Caco-2 (cell line): ENCODE results near the gene GLDC. TPM values are rescaled to one million over a fixed set of nuclear protein-coding genes. Genes with fewer than 3 reads are reported as not detected.

Experiments
- BruUV-seq: library from RNA; stranded (reverse); fragments of 400-500 nt; replicated peaks from 2 replicates; lab custom pipeline; 2021; lab: Mats Ljungman, UMichigan
- CTCF ChIA-PET: fragments of 300-600 bp; sonication (Branson Sonifier 250); formaldehyde crosslinking; loops from one replicate; lab custom pipeline; 2022; ENCODE audit warnings: antibody characterized with exemption; lab: Charles Lee
- POLR2A ChIA-PET: fragments of 300-600 bp; sonication (Branson Sonifier 250); formaldehyde crosslinking; loops from one replicate; lab custom pipeline; 2022; ENCODE audit warnings: antibody characterized with exemption; lab: Charles Lee
- DNase-seq, 2 experiments: peaks; one replicate each; pipeline versions ENCODE4 v3.0.0 to v3.0.0-alpha.2; 2020 to 2022
- H3K27me3 ChIP-seq: replicated peaks from 2 replicates; pipeline ENCODE4 v1.6.0; 2011; ENCODE audit warnings: low read length; ENCODE audit not compliant: control insufficient read depth, insufficient read depth
- H3K36me3 ChIP-seq: 2 replicates; pipeline ENCODE4 v1.5.1; 2011; ENCODE audit warnings: low read length; ENCODE audit not compliant: control insufficient read depth, insufficient read depth
- H3K4me1 ChIP-seq: fragments of 250-450 bp; sonication (Bioruptor Pico); 2 replicates; pipeline ENCODE4 v1.5.1; 2020; ENCODE audit warnings: mild to moderate bottlenecking
- H3K4me3 ChIP-seq: 2 replicates; pipeline ENCODE4 v1.5.1; 2011; ENCODE audit warnings: low read depth, mild to moderate bottlenecking, control low read depth, low read length
- H3K9me3 ChIP-seq: fragments of 250-450 bp; sonication (Bioruptor Pico); 2 replicates; pipeline ENCODE4 v1.5.1; 2020; ENCODE audit warnings: mild to moderate bottlenecking, moderate library complexity
- H3K27ac Mint-ChIP-seq: one replicate; pipeline ENCODE4 v1.8.0; 2022; ENCODE audit warnings: mixed read lengths; ENCODE audit not compliant: unreplicated experiment
- H3K27me3 Mint-ChIP-seq: one replicate; pipeline ENCODE4 v1.8.0; 2022; ENCODE audit warnings: mixed read lengths; ENCODE audit not compliant: insufficient read depth, unreplicated experiment
- H3K36me3 Mint-ChIP-seq: one replicate; pipeline ENCODE4 v1.8.0; 2022; ENCODE audit warnings: mild to moderate bottlenecking, mixed read lengths; ENCODE audit not compliant: insufficient read depth, unreplicated experiment
- H3K4me1 Mint-ChIP-seq: one replicate; pipeline ENCODE4 v1.8.0; 2022; ENCODE audit warnings: low read depth, mixed read lengths; ENCODE audit not compliant: unreplicated experiment
- H3K4me3 Mint-ChIP-seq: one replicate; pipeline ENCODE4 v1.8.0; 2022; ENCODE audit warnings: mild to moderate bottlenecking, moderate library complexity, mixed read lengths; ENCODE audit not compliant: unreplicated experiment
- H3K9me3 Mint-ChIP-seq: one replicate; pipeline ENCODE4 v1.8.0; 2022; ENCODE audit warnings: mixed read lengths; ENCODE audit not compliant: unreplicated experiment
- intact Hi-C: fragments of 100-400 bp; cut with micrococcal nuclease; formaldehyde crosslinking; loops from one replicate; pipeline ENCODE4 v1.10.0; 2022; ENCODE audit not compliant: unreplicated experiment
- total RNA-seq: library from RNA; stranded (reverse); gene quantifications from 2 replicates; pipeline ENCODE4 v1.2.3, GENCODE V29; 2022
- TF ChIP-seq, protein P1 (sequence below), 2 experiments: fragments of 200-600 bp in 1 of 2; IDR thresholded peaks; 1 replicate in 1 of 2; 2 replicates in 1 of 2; pipeline versions ENCODE4 v1.5.1 to v1.8.0; 2011 to 2022; ENCODE audit warnings: antibody characterized with exemption in 1 of 2, control low read depth in 1 of 2, inconsistent platforms in 1 of 2, low read depth in 1 of 2, low read length in 1 of 2, mild to moderate bottlenecking in 1 of 2, moderate library complexity in 1 of 2; ENCODE audit not compliant: insufficient read depth in 1 of 2, severe bottlenecking in 1 of 2, unreplicated experiment in 1 of 2

Gene GLDC
- total RNA-seq, 1 experiment from 2014 or later, result 320 TPM

DNA sequence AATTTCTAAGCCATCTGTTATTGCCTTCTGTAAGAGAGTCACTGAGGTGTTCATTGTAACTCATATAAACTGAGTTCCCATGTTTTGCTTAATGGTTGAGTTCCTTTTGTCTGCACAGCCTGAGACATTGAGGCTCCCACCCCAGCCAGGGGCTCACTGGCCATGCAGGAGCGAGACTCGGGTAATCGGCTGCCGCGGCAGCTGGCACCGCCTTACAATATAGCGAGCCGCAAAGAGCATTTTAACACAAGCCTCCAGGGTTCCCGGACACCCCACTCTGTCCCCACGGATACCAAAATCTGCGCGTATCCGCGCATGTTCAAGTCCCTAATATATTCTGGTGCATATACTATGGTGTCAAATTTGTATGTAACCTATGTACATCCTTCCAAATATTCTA, 24.4 kb upstream of the GLDC start:
- BruUV-seq, result no TSS peak
- Histone ChIP-seq H3K36me3 (no peaks in the 10 kb centered on the region), H3K9me3 (no peaks in the 10 kb centered on the region), H3K4me3 (no peak overlapping the region), H3K4me1 (peaks cover 30% of the 10 kb centered on the region), H3K27me3 (no peaks in the 10 kb centered on the region)
- Mint-ChIP-seq H3K27me3 (no peaks in the 10 kb centered on the region), H3K36me3 (peaks cover 25% of the 10 kb centered on the region), H3K4me3 (no peak overlapping the region), H3K27ac (no peak overlapping the region), H3K4me1 (peaks cover 16% of the 10 kb centered on the region), H3K9me3 (no peaks in the 10 kb centered on the region)
- intact Hi-C loops, result no loop called here
- TF ChIP-seq, protein P1, sequence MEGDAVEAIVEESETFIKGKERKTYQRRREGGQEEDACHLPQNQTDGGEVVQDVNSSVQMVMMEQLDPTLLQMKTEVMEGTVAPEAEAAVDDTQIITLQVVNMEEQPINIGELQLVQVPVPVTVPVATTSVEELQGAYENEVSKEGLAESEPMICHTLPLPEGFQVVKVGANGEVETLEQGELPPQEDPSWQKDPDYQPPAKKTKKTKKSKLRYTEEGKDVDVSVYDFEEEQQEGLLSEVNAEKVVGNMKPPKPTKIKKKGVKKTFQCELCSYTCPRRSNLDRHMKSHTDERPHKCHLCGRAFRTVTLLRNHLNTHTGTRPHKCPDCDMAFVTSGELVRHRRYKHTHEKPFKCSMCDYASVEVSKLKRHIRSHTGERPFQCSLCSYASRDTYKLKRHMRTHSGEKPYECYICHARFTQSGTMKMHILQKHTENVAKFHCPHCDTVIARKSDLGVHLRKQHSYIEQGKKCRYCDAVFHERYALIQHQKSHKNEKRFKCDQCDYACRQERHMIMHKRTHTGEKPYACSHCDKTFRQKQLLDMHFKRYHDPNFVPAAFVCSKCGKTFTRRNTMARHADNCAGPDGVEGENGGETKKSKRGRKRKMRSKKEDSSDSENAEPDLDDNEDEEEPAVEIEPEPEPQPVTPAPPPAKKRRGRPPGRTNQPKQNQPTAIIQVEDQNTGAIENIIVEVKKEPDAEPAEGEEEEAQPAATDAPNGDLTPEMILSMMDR (IDR thresholded peaks at IDR 0.05; ENCODE audit: insufficient read depth in 1 of 2, low read depth in 1 of 2, low read length in 1 of 2, severe bottlenecking in 1 of 2, unreplicated experiment in 1 of 2), result no peak
- CTCF ChIA-PET, result no interaction called here
- POLR2A ChIA-PET, result no interaction called here
- DNase-seq, result no peak

DNA sequence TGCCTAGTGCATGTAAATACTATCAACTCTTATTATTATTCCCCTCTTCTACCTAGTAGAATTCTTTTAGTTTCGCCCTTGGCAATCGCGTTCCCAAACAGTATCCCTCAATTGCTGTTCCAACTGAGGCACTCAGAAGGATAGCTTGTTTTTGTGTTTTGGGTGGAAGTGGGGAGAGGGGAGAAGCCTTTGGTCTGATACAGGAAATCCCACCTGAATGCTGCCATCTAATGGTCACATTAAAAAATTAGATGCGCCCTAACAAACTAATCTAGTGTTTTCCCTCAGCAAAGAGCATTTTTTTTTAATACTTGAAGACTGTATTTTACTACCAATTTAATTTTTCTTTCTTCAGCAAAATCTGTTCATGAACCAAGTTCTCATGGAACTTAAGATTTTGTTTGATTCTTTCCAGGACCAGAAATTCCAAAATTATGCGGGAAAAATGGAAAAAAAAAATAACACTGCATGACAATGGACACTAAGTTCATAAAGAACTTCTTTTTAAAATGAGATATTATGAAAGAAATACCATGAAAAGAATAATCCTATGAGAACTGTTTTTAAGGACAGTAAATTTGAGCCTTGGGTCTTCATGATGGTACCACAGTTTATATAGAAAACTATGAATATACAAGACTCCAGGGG, 22.2 kb upstream of the GLDC start:
- Histone ChIP-seq H3K4me3 (no peak overlapping the region), H3K27me3 (no peaks in the 10 kb centered on the region), H3K9me3 (no peaks in the 10 kb centered on the region), H3K4me1 (peaks cover 35% of the 10 kb centered on the region), H3K36me3 (no peaks in the 10 kb centered on the region)
- Mint-ChIP-seq H3K4me1 (peaks cover 14% of the 10 kb centered on the region), H3K27me3 (no peaks in the 10 kb centered on the region), H3K9me3 (no peaks in the 10 kb centered on the region), H3K36me3 (peaks cover 32% of the 10 kb centered on the region), H3K27ac (peak overlapping the region; percentile 56), H3K4me3 (no peak overlapping the region)
- intact Hi-C loops, result loop anchor here (1.0 kb wide), 1 partner anchor 82 kb away; no protein-coding TSS in a partner anchor
- ChIA-PET CTCF (interaction anchor here (0.5 to 1.4 kb wide), 6 partner anchors 12 to 303 kb away, joined by 3 to 7 read pairs (median 4); no protein-coding TSS in a partner anchor), POLR2A (interaction anchor here (0.5 to 0.6 kb wide), 2 partner anchors 11 to 21 kb away, joined by 7 to 8 read pairs; no protein-coding TSS in a partner anchor)
- TF ChIP-seq, protein P1 (IDR thresholded peaks at IDR 0.05; ENCODE audit: insufficient read depth in 1 of 2, low read depth in 1 of 2, low read length in 1 of 2, severe bottlenecking in 1 of 2, unreplicated experiment in 1 of 2), result peak; percentile 39 to 50
- BruUV-seq, result no TSS peak
- peak in 1 of 2 experiments; percentile 35 for DNase-seq

DNA sequence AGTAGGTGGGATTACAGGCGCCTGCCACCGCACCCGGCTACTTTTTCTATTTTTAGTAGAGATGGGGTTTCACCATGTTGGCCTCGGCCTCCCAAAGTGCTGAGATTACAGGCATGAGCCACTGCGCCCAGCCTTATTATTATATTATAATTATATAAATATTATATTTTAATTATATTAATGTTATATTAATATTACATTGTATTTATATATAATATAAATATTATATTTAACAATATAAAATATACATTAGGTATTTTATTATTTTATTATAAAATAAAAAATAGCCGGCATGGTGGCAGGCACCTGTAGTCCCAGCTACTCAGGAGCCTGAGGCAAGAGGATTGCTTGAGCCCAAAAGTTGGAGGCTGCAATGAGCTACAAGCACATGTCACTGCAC, 21.6 kb upstream of the GLDC start:
- Mint-ChIP-seq H3K36me3 (peaks cover 36% of the 10 kb centered on the region), H3K27me3 (no peaks in the 10 kb centered on the region), H3K27ac (peak overlapping the region; percentile 56), H3K9me3 (no peaks in the 10 kb centered on the region), H3K4me1 (peaks cover 14% of the 10 kb centered on the region), H3K4me3 (no peak overlapping the region)
- Histone ChIP-seq H3K36me3 (no peaks in the 10 kb centered on the region), H3K4me1 (peaks cover 42% of the 10 kb centered on the region), H3K27me3 (no peaks in the 10 kb centered on the region), H3K9me3 (no peaks in the 10 kb centered on the region), H3K4me3 (no peak overlapping the region)
- intact Hi-C loops, result loop anchor here (1.0 kb wide), 1 partner anchor 82 kb away; no protein-coding TSS in a partner anchor
- TF ChIP-seq, protein P1 (IDR thresholded peaks at IDR 0.05; ENCODE audit: insufficient read depth in 1 of 2, low read depth in 1 of 2, low read length in 1 of 2, severe bottlenecking in 1 of 2, unreplicated experiment in 1 of 2), result no peak
- no TSS peak for BruUV-seq
- POLR2A ChIA-PET, result interaction anchor here (0.5 to 0.6 kb wide), 2 partner anchors 12 to 21 kb away, joined by 7 to 8 read pairs; no protein-coding TSS in a partner anchor
- no peak for DNase-seq
- CTCF ChIA-PET, result interaction anchor here (0.6 to 1.4 kb wide), 5 partner anchors 11 to 76 kb away, joined by 3 to 7 read pairs (median 4); no protein-coding TSS in a partner anchor
